AG20443 (cell line): Measurements from ENCODE around the gene EML5.
A peak's percentile ranks its signal among the peaks of the same experiment; 100 is the strongest.

Experiments used
- DNase-seq: peaks from one replicate; pipeline ENCODE4 v3.0.0; 2012; ENCODE audit warnings: low spot score, mixed read lengths

The EML5 gene

DNA sequence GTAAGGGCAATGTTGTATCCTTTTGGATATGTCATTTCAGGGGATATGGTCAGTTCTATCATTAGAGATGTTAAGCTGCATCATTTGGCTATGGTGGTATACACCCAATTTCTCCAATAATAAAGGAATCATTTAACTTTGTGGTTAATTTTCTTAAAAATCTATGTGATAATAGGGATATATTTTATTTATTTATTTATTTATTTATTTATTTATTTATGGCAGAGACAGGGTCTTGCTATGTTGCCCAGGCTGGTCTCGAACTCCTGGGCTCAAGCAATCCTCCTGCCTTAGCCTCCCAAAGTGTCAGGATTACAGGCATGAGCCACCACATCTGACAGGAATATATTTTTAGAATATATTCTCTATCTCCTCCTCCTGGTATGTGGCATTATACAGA, 85.7 kb downstream of the EML5 start:
- no peak for DNase-seq

GRCh38 chr14:88706425-88706824, 86.3 kb downstream of the EML5 start:
- no peak for DNase-seq

DNA sequence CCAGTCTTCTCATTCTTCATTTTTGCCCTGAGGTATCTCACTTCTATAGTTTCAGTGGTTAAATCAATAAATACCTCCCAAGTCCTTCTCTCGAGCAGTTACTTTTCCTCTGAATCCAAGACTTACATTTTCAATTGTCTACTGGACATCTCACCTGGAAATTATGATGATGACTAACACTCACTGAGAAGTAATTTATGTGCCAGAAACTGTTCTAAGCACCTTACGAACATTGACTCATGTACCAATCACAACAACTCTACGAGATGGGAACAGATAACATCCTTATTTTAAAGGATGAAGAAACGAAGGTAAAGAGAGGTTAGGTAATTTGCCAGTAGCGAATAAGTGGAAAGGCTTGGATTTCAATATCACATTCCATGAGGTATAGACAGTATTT, 94.1 kb downstream of the EML5 start:
- no peak for DNase-seq

GRCh38 chr14:88695870-88696269, 96.9 kb downstream of the EML5 start:
- DNase-seq, result no peak

DNA sequence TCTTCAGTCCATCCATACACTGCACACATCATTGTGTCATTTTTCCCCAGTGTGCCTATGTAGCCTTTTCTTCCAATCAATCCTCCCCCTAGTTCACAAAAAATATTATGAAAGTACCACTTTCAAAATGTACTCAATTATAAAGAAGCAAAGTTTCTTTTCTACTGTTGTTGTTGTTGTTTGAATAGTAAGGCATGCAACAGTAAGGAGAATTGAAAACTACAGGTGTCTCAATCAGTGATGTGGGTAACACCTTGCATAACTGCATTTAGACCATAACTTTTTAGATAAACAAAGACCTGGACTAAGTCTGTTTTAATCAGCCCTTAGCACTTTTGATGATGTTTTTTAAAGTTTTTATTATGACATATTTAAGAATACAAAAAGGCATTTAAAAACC, 104.4 kb downstream of the EML5 start:
- DNase-seq, result no peak

GRCh38 chr14:88683119-88683518, 109.6 kb downstream of the EML5 start:
- no peak for DNase-seq

DNA sequence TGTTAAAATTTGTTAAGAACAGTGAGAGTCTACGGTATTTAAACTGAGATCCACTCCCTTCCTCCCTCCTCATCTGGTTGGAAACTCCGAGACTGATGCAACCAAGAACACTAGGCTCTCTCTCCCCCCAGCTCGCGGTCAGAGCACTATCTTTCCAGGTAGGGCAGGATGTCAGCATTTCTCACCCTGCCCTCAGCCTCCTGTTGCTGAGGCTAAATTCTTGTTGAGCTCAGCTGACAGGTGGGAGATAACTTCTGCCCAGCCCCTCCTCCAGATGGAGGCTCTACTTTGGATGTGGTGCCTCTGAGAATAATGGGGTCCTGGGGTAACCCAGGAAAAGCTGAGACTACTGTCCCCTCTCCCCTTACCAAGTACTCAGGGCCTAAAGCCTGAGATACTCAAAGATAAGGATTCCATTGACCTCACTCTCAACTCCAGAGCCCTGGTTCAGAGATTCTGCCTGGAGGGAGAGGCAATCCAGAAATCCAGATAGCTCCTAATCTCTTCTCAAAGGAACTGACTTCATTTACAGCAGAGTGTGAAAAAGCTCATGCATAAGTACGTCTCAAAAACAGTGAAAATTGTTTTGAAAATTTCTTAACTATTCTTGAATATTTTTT, 110.1 kb downstream of the EML5 start:
- no peak for DNase-seq

GRCh38 chr14:88681755-88682494, 110.8 kb downstream of the EML5 start:
- no peak for DNase-seq

GRCh38 chr14:88669346-88669745, 123.4 kb downstream of the EML5 start:
- DNase-seq, result no peak

DNA sequence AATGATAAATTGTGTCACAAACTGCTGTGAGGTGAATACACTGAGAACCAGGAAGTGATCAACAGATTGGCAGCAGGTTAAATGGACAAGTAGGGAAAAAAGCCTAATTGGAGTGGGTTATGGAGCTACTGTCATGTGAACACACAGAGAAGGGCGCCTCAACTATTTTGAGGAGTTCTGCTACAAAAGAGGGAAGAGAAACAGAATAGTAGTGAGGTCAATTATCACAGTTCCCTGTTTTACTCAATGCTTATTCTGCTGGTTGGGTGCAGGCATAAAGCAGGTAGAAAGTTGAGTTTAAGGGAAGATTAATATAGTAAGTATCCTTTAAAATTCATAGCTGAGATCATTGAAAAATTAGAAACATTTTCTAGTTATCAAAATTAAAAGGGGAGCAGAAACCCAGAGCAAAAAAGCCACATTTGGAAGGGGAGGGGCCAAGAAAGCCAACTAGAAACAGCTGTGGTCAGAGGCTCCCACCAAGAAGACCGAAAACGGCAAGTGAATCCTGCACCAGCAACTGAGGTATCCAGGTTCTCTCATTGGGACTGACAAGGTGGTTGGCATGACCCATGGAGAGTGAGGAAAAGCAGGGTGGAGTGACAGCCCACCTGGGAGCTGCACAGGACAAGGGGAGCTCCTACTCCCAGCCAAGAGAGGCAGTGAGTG, 124.2 kb downstream of the EML5 start:
- DNase-seq, result no peak

GRCh38 chr14:88667555-88668273, 125.0 kb downstream of the EML5 start:
- DNase-seq, result peak; percentile 84

DNA sequence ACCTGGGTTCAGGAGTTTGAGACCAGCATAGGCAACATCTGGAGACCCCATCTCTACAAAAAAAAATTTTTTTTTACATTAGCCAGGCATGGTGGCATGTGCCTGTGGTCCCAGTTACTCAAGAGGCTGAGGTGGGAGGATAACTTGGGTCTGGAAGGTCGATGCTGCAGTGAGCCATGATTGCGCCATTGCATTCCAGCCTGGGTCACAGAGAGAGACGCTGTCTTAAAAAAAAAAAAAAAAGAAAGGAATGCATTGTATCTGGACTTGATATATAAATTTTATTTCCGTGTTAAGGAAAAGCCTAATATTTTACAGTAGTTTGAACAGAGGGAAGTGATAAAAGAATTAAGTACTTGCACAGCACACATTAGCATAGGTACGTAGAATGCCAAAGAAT, 132.7 kb downstream of the EML5 start:
- peak; percentile 14 for DNase-seq

DNA sequence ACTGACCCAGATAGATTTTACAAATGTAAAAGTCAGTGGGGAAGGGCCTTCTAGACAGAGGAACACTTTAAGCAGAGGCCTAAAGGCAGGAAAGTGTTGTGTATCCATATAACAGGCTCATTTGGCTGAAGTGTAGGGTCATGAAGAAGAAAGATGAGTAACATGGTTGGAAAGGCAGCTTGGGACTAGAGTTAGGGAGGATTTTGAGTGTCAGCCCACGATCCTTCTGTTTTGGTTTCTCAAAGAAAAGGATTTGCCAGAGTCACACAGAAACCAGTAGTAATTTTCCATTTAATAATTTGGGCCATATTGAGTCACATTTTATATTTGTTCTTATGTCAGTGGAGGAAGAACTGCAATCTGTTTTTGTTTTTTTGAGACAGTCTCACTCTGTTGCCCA, 153.5 kb downstream of the EML5 start:
- DNase-seq, result no peak

GRCh38 chr14:88632512-88632911, 160.2 kb downstream of the EML5 start:
- no peak for DNase-seq

- no peak for DNase-seq
Observed at GRCh38 chr14:88631091-88631490, 161.7 kb downstream of the EML5 start.

DNA sequence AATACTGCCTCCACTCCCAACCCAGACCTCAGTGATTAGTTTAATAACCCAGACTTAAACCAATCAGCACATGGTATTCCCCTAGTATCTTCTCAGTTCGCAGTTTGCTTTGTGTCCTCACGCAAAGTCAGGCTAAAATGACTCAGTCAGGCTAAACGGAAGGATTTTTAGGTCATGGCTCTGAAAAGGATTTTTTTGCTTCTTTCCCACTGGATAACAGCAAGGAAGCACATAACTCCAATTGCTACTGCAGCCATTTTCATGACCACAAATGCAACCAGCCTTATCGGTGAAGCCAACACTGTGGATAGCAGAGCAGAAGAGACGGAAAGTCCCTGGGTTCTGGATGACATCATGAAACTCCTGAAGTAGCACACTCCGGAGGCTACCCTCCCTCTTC, 162.2 kb downstream of the EML5 start:
- no peak for DNase-seq

- DNase-seq, result no peak
Observed at GRCh38 chr14:88628462-88628861, 164.3 kb downstream of the EML5 start.

- no peak for DNase-seq
Observed at GRCh38 chr14:88628033-88628432, 164.7 kb downstream of the EML5 start.

DNA sequence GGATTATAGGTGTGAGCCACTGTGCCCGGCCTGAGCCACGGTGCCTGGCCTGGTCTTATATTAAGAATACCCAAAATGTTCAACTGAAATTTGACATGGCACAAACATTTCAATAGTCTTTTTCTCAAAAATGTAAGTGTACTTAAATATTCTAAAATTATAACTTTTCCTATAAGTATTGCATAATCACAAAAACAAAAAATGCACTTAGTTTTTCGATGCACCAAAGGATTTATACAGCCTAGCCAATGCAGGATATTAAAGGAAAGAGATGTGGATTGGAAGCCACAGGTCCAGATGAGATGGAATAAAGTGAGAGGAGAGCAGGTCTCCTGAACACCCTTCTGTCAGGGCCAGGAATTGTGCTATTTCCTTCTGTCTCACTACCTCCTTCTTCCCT, 167.1 kb downstream of the EML5 start:
- no peak for DNase-seq

DNA sequence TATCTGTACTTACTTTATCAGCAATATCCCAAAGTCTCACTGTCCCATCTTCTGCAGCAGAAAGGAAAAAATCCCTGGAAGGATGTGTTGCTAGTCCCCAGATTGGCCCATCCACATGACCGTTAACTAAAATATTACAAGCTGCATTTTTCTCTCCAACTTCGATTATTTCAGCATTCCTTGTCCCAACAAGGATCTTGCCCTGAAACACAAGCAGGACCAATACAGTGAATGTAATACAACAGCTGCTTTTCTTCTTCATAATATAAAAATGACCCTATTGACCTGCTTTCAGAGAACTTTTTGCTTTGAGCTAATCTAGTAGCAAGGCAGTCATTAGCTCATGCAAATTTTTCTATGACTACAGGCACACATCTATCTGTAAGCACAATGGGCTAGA, 171.7 kb downstream of the EML5 start:
- DNase-seq, result no peak

DNA sequence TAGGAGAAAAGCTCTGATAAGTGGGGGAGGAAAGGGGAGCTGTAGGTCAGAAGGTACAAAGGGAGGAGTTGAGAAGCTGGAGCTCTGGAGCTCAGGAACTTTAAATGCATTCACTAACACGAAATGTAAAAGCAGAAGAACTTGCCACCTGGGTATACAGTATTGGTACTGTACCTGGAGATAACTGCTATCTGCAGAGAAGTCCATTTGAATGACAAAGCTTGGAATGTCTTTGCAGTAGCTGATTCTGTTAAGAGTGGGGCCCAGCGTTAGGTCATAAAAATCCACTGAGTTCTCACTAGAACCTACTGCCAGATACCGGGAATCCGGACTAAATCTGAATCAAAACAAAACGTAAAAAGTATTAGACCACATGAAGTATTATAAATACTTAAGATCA, 174.3 kb downstream of the EML5 start:
- no peak for DNase-seq

- DNase-seq, result no peak
Observed at GRCh38 chr14:88617479-88617878, 175.3 kb downstream of the EML5 start.

DNA sequence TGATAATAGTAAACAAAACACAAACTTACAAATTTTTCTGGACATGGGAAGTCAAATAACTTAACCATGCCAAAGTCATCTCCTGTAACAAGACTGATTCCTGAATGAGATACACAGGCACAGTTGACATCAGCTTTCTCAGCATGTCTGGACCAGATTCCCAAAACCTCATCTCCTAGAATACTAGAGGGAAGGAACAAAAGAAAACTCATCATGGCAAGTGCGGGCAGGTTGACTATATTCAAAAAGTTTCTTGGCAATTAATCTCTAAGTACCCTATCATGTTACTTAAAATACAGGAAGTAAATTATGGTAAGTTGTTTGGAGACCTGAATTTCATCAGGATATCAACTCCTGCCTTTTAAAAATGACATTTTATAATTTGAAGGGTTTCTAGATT, 176.1 kb downstream of the EML5 start:
- no peak for DNase-seq
